Tibial nerve (tissue), 4 donors: ENCODE data around the gene COA8.

Experiments
- EP300 ChIP-seq, 2 donors: sonication (generic); formaldehyde crosslinking; IDR thresholded peaks; one replicate each; pipeline ENCODE4 v1.6.1; 2017; ENCODE audit warnings: antibody characterized with exemption in 2 of 2, mild to moderate bottlenecking in 1 of 2
- POLR2A ChIP-seq, 2 donors: fragments of 450-650 bp; IDR thresholded peaks; one replicate each; pipeline ENCODE4 v1.6.1; 2017; ENCODE audit warnings: antibody characterized with exemption in 2 of 2, mild to moderate bottlenecking in 2 of 2, moderate library complexity in 2 of 2
- TF ChIP-seq, protein P1 (sequence below), 5 experiments: fragments of 200-600 bp in 3 of 5; fragments of 450-650 bp in 2 of 5; sonication (generic) in 3 of 5; IDR thresholded peaks; one replicate each; pipeline ENCODE4 v1.5.1; 2016 to 2019; ENCODE audit warnings: antibody characterized with exemption in 5 of 5, mild to moderate bottlenecking in 3 of 5, moderate library complexity in 2 of 5

GRCh38 chr14:103534576-103535061, 28.1 kb upstream of the COA8 start:
- no peak for TF ChIP-seq EP300 (IDR thresholded peaks at IDR 0.05)
- TF ChIP-seq, protein P1, sequence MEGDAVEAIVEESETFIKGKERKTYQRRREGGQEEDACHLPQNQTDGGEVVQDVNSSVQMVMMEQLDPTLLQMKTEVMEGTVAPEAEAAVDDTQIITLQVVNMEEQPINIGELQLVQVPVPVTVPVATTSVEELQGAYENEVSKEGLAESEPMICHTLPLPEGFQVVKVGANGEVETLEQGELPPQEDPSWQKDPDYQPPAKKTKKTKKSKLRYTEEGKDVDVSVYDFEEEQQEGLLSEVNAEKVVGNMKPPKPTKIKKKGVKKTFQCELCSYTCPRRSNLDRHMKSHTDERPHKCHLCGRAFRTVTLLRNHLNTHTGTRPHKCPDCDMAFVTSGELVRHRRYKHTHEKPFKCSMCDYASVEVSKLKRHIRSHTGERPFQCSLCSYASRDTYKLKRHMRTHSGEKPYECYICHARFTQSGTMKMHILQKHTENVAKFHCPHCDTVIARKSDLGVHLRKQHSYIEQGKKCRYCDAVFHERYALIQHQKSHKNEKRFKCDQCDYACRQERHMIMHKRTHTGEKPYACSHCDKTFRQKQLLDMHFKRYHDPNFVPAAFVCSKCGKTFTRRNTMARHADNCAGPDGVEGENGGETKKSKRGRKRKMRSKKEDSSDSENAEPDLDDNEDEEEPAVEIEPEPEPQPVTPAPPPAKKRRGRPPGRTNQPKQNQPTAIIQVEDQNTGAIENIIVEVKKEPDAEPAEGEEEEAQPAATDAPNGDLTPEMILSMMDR (IDR thresholded peaks at IDR 0.05): no peak
- TF ChIP-seq POLR2A (IDR thresholded peaks at IDR 0.05): no peak
